Activated T-cell treated with anti-CD3 and anti-CD28 coated beads for 1 hour (primary cell): Measurements from ENCODE around the gene UGT2B11.
"Not testable (repeated sequence)": the region's sequence is repeated elsewhere in the genome, so short reads cannot be mapped to it uniquely, and the experiment has no call there.

Source experiments
- DNase-seq: peaks from one replicate; pipeline ENCODE4 v3.0.0-alpha.2; 2020; ENCODE audit warnings: low read depth

Gene UGT2B11

DNA sequence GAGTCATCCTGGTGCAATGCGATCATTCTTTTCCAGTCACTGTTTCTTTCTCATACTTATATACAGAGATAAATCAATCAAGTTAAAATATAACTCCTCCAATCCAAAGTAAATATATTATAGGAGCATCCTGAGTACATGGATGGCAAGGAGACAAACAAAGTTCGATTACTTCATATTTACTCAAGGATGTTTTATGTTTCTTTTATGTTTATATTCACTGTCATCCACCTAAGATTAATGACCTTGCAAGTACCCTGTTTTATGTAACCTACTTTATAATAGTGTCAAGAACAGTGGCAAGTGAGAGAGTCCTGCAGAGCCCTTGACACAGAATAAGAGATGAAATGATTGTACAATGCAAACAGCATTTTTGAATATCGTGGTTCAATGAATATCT lies at the start of gene UGT2B11:
Gene UGT2B11 (minus strand): TSS at position 33 of the 400 bp plus-strand sequence. CDS start 26 bp downstream, at position 7.
- DNase-seq = no peak

DNA sequence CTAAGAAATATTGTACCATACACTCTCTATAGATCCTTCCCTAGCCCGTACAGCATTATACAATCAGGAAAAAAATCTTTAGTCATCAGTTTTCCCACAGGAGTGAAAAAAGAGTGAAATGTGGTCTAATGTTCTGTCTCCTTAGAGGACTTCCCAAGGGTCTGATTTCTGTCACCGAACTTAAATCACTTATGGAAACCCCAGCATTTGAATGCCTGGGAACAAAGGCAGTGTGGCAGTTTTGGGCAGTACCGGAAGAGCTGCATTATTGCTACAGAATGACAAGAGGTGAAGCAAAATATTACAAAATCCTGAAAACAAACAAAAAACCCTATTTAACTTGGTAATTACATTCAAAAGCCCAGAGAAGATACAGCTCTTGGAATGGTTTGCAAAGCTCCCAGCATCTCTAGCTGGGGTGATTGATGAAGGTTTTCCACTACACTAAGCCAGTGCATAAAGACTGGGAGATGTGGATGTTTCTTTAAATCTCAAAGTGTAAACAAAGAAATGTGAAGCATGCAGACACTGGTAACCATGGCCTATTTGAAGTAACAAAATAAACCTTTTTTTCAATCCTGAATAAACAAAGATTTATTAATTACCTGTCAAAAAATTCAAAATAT lies 38.7 kb upstream of the UGT2B11 start:
- DNase-seq = not testable (repeated sequence)

DNA sequence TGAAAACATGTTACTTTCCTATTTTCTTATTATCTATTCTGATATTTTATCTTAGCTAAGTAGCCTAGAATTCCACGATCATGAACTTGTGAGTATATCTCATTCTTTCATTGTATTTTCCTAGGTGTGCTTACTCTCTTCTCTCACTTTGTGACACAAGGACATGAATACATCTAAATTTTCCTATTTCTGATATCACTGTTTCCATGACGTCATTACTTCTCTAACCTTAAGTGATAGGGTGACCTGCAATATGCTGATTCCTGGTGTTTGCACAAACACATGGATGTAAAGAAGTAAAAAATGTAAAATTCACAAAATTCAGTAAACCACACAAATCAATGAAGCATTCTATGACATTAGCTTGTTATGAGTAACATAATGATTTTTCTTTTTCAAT lies 36.3 kb upstream of the UGT2B11 start:
- DNase-seq = not testable (repeated sequence)

DNA sequence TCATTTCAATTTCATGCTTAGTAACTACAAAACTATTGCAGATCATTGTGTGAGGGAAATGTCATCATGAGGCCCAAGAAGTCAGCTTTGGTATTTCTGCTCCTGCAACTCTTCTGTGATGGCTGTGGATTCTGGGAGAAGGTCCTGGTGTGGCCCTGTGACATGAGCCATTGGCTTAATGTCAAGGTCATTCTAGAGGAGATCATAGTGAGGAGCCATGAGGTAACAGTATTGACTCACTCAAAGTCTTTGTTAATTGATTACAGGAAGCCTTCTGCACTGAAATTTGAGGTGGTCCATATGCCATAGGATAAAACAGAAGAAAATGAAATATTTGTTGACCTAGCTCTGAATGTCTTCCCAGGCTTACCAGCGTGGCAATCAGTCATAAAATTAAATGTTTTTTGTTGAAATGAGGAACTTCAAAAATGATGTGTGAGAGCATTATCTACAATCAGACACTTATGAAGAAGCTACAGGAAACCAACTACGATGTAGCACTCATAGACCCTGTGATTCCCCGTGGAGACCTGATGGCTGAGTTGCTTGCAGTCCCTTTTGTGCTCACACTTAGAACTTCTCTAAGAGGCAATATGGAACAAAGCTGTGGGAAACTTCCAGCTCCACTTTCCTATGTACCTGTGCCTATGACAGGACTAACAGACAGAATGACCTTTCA lies 28.2 kb upstream of the UGT2B11 start:
- not testable (repeated sequence) for DNase-seq

DNA sequence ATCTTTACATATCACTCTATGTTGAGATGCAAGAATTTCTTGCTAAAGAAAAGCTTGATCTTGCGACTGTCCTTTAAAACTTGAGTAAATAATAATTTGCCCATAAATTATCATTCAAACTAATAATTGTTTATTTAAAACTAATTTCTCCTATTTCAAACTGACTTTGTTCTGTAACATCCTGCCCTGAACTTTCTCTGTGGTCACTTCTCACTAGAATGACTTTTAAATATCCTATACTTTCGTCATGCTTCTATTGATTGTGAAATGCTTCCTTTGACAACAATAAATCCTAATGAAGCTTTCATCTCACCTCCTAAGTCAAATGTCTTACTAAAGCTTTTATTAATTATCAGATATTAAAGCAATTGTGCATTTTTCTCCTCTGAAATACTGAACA lies 27.2 kb upstream of the UGT2B11 start:
- DNase-seq = not testable (repeated sequence)

DNA sequence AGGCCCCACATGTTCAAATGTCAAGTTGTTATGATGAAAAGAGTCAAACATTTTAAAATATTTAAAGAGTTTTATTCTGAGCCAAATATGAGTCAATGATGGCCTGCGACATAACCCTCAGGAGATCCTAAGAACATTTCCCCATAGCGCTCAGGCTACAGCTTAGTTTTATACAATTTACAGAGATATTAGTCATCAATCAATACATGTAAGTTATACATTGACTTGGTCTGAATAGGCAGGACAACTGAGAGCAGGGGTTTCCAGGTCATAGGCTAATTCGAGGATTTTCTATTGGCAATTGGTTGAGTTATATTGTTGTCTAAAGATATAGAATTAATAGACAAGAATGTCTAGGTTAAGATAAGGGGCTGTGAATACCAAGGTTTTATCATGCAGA lies 26.2 kb upstream of the UGT2B11 start:
- DNase-seq = not testable (repeated sequence)

DNA sequence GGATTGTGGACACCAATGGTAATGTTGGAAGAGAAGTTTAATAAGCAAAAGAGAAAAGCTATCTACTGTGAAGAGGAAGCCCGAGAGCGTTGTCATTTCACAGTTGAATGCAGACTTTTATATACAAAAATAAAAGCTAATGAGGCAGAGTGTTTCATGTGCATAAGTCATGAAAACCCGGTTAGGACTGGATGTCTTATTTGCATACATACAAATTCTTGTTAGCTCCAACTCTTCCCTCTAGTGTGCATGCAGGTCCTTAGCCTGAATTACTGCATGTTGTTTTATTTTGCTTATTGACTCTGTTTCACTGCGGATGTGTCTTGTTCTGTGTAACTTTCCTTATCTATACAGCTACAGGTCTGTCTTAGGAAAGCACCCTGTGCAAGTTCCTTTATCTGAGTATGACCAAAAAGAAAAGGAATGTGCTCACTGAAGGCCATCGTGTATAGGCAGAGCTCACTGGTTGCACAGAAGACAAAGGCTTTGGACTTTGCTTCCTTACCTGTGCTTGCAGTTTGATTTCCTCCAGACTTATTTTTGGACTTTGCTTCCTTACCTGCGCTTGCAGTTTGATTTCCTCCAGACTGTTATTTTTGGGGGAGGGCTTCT lies 25.1 kb upstream of the UGT2B11 start:
- DNase-seq = no peak

DNA sequence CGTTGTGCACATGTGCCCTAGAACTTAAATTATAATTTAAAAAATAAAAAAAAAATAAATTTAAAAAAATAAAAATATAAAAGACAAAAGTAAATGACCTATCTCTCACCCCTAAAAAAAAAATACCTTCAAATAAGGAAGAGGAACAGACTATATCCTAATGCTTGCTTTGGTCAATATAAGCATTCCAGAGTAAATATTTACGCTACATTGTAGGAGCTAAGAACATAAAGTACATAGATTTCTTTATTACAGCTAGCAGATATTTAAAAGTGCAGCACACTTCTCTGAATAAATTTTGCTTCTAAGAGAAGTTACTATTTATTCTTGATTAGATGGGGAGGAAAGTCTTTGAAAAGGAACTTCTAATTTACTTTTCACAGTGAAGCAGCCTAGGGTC lies 24.5 kb upstream of the UGT2B11 start:
- DNase-seq = no peak

DNA sequence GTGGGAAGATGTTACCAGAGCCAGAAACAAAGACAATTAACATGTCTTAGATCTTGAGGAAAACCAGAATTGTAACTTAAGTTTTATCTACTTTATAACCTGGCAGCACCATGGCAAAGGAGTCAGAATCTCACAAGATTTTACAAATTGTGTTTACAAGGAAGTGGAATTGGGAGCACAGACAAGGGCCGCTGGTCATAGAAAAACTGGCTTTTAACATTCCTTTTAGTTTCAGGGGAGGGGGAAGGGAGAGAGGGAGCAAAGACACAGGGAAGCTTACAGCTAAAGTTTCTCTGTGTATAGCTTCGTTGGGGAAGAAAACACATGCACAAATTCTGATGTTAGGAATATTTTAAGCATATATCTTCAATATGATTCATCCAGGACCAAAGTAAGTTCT lies 10.3 kb upstream of the UGT2B11 start:
- DNase-seq = no peak

DNA sequence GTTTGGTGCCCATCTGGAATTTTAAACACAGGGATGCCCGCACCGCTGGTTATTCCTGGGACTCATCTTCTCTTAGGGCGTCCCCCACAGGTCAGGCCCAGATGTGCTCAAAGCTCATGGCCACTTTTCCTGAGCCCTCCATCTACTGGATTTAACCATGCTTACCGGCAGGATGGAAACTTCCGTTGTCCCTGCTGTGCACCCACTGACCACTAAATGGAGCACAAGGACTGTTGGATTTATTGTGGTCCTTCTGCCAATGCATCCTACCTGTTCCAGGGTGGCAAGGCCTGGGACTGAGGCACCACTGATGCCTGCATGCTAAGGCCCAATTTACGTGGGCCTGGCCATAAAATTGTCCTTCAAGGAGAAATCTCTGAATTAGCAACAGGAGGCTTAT lies 8.7 kb upstream of the UGT2B11 start:
- not testable (repeated sequence) for DNase-seq

DNA sequence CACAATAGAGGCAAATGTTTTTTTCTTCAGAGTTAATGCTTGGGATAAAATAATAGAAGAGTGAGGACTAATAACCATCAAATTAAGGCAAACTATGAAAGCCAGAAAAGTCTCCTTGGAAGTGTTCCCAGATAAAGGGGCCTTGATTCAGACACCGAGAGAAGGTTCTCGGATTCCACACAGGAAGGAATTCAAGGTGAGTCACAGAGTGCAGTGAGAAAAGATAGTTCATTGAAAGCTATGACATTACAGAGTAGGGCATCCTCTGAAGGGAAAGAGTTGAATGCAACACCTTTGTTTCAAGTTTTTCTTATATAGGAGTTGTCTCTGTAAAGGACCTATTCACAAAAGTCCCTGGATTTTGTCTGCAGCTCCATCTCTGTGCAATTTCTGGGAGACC lies 3.9 kb upstream of the UGT2B11 start:
- not testable (repeated sequence) for DNase-seq

DNA sequence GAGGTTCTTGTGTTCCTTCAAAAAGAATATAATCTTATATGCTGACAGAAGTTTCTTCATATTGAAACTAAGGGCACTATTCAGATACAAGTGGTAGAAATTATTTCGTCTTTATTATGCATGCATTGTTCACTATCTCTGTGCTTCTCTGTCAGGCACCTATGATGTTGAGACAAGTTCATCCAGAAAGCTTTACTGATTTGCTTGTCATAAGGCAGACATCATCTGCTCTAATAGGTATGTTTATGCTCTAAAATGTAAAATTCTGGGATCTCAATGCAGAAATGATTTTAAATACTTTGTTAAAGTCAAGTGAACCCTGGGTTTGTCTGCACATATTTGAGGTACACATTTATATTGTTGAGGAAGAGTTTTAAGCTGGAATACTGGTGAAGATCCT lies 3.6 kb downstream of the UGT2B11 start:
- DNase-seq = no peak

DNA sequence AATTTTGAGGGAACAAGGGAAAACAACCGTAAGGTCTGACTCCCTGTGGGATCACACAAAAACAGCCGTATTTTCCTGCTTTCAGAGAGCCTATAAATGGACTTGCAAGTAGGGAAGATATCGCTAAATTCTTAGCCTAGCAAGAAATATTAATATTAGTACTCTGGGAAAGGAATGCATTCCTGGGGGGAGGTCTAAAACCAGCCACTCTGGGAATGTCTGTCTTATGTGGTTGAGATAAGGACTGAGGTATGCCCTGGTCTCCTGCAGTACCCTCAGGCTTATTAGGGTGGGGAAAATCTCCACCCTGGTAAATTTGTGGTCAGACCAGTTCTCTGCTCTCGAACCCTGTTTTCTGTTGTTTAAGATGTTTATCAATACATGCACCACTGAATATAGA lies 16.0 kb downstream of the UGT2B11 start:
- not testable (repeated sequence) for DNase-seq

DNA sequence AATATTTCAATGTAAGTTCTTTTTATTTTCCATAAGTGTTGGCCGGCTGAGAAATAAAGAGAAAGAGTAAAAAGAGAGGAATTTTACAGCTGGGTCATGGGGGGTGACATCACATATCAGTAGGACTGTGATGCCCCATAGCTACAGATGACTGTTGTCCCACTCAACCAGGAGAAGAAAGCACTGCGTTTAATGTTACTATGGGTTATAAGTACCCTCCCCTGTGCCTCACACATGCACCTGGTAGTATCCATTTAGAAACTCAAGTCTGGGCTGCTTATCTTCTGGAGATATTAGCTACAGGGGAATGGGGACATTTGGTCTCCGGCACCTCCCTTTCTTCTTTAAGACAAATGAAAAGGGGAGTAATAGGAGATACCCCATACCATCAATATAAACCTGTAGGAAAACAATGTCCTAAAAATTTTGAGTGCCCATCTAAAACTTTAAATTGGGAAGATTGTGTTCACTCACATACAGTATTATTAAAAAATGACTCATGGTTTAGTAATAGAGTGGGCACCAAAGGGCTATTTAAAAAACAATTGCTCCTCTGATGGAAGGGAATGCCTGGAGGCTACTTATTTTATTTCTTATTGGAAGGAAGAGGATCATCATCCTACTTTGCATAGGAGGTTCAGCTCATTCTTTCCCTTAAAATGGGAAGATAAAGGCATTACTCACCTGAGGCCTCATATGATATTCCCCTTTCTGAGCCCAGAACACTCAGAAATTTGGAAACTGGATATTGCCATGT lies 18.2 kb downstream of the UGT2B11 start:
- DNase-seq = no peak

DNA sequence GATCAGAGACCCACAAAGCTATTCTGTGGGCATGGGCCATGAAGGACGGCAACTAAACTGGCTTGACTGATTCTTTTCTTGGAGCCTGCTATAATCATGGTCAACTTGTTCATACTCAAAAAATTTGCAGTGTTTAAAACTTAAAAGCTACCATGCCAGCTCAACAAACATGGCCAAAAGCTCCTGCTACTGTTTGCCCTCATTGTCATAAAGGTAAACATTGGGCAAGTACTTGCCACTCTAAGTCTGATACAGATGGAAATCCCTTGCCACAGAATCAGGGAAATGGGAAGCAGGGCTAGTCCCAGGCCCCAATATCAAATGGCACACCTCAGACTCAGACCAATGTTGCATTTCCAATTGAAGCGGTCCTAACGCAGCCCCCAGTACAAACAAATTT lies 20.4 kb downstream of the UGT2B11 start:
- DNase-seq = no peak

DNA sequence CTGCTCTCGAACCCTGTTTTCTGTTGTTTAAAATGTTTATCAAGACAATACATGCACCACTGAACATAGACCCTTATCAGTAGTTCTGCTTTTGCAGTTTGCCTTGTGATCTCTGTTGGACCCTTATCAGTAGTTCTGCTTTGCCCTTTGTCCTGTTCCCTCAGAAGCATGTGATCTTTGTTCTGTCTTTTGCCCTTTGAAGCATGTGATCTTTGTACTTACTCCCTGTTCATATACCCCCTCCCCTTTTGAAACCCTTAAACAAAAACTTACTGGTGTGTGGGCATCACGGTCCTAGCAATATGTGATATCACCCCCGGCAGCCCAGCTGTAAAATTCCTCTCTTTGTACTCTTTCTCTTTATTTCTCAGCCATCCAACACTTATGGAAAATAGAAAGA lies 22.6 kb downstream of the UGT2B11 start:
- not testable (repeated sequence) for DNase-seq

DNA sequence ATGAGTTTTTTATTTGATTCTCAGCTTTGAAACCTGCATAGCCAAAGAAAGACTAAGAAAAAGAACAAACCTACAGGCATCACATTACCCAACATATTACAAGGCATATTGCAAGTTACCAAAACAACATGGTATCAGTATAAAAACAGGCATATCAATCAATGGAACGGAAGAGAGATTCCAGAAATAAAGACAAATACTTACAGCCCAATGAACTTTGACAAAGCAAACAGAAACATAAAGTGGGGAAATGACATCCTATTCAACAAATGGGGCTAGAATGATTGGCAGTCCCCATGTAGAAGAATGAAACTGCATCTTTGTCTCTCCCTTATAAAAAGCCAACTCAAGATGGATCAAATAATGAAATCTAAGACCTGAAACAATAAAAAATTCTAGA lies 23.9 kb downstream of the UGT2B11 start:
- DNase-seq = not testable (repeated sequence)

DNA sequence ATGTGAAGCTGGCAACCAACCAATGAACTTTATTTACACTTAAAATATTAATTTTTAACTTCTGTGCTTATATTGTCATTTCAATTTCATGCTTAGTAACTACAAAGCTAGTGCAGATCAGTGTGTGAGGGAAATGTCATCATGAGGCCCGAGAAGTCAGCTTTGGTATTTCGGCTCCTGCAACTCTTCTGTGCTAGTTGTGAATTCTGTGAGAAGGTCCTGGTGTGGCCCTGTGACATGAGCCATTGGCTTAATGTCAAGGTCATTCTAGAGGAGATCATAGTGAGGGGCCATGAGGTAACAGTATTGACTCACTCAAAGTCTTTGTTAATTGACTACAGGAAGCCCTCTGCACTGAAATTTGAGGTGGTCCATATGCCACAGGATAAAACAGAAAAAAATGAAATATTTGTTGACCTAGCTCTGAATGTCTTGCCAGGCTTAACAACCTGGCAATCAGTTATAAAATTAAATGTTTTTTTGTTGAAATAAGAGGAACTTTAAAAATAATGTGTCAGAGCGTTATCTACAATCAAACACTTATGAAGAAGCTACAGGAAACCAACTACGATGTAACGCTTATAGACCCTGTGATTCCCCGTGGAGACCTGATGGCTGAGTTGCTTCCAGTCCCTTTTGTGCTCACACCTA lies 32.9 kb downstream of the UGT2B11 start:
- DNase-seq = not testable (repeated sequence)

DNA sequence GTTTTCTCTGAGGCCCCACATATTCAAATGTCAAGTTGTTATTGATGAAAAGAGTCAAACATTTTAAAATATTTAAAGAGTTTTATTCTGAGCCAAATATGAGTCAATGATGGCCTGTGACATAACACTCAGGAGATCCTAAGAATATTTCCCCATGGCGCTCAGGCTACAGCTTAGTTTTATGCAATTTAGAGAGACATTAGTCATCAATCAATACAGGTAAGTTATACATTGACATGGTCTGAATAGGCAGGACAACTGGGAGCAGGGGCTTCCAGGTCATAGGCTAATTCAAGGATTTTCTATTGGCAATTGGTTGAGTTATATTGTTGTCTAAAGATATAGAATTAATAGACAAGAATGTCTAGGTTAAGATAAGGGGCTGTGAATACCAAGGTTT lies 34.7 kb downstream of the UGT2B11 start:
- not testable (repeated sequence) for DNase-seq

DNA sequence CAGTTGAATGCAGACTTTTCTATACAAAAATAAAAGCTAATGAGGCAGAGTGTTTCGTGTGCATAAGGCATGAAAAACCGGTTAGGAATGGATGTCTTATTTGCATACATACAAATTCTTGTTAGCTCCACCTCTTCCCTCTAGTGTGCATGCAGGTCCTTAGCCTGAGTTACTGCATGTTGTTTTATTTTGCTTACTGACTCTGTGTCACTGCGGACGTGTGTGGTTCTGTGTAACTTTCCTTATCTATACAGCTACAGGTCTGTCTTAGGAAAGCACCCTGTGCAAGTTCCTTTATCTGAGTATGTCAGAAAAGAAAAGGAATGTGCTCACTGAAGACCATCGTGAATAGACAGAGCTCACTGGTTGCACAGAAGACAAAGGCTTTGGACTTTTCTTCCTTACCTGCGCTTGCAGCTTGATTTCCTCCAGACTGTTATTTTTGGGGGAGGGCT lies 35.8 kb downstream of the UGT2B11 start:
- not testable (repeated sequence) for DNase-seq

DNA sequence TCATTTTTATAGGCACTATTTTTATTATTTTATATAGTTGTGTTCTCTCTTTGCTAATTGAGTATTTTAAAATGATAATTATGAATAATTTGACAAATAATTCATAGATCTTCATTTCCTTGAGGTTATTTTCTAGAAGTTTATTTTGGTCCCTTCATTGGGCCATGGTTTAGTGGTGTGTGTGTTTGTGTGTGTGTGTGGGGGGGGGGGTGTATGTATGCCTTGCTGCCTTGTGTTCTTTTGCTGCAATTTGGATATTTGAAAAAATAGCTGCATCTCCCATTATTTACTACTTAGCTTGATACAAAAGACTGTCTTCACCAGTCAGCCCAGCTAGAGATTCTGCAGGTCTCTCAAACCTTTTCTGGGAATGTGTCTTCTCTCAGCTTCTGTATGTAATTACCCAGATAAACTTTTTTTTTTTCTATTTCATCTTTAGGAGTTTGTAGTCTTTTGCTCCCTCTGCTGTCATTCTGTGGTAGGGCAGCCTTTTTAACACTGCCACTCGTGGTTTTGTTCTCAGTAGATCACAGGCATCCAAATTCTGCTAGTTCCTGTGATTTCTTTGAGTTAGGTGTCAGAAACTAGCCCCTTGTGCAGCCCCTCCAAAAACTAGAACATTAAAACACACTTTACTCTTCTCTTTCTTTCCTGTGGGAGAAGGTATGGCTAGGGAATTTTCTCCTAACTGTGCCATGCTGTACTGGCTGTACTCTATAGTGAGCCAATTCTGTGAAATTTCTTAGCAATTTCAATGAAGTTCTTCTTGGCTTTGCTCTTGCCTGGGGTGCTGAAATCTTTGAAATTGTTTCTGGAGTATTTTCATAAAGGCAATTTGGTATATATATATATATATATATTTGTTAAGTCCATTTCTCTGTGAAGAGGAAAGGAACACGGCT lies 44.1 kb downstream of the UGT2B11 start:
- DNase-seq = not testable (repeated sequence)
